ENCODE results near the gene GRIA4.

- TF ChIP-seq EP300 (IDR thresholded peaks at IDR 0.05; ENCODE audit: borderline replicate concordance in 1 of 2, low read depth in 1 of 2, low read length in 1 of 2) (peak in 1 of 2 experiments; percentile 64; a peak in 1 of 4 replicates), RAD21 (IDR thresholded peaks at IDR 0.05; ENCODE audit: low read length) (peak; percentile 96), RXRA (IDR thresholded peaks at IDR 0.05; ENCODE audit: borderline replicate concordance, low read depth) (no peak), CTCF (IDR thresholded peaks at IDR 0.05) (peak; percentile 80), EZH2phosphoT487 (IDR thresholded peaks at IDR 0.05; ENCODE audit: borderline replicate concordance, low read depth) (no peak)
These were observed 253.0 kb downstream of the GRIA4 start for GRCh38 chr11:105862736-105863367.

Data from SK-N-SH (cell line).